HG03521 (cell line): ENCODE results near the gene ZSWIM2.
"Not testable (repeated sequence)": the region's sequence is repeated elsewhere in the genome, so short reads cannot be mapped to it uniquely, and the experiment has no call there.

ENCODE experiments used
- ATAC-seq: cut with Tn5 transposase; IDR thresholded peaks from one replicate; pipeline ENCODE4 v1.9.1; 2021; ENCODE audit warnings: mild to moderate bottlenecking, moderate library complexity; ENCODE audit not compliant: unreplicated experiment

Gene ZSWIM2

DNA sequence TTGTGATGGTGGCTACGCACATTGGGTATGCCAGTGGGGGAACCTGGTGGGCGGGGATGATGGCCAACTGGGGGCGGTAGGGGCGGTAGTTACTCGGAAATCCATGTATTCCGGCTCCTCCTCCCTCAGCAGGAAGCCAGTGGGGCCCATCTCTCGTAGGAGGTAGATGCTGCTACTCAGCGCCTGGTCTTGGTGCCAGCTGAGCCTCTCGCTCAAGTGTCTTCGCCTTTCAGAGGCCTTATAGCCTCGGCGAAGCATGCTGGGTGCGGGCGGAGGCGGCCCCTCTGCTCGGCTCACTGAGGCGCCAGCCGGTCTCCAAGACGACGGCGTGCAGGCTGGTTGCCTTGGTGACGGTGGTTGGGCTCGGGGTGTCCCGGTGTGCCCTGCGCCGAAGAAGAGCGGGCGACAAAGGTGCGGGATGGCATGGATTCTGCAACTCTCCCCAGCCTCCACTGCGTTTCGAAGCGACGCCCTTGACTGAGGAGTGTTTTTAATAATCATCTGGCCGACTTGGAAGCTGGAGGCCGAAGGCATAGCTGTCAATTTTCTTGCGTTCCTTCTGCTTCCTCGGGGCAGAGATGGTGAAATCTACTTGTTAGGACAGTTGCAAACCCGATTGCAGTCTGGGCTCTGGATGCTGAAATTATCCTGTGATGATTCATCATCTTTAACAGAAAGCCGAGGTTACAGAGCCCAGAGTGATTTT is at the start of gene ZSWIM2:
ZSWIM2 (minus strand) TSS at position 298 of the 706 bp plus-strand sequence; CDS start at position 258, 40 bp downstream.
- peak; percentile 76 for ATAC-seq

- ATAC-seq = not testable (repeated sequence)
Measured at GRCh38 chr2:186896220-186896619, 47.2 kb upstream of the ZSWIM2 start.

GRCh38 chr2:186895451-186895850 is 46.5 kb upstream of the ZSWIM2 start:
- no peak for ATAC-seq

DNA sequence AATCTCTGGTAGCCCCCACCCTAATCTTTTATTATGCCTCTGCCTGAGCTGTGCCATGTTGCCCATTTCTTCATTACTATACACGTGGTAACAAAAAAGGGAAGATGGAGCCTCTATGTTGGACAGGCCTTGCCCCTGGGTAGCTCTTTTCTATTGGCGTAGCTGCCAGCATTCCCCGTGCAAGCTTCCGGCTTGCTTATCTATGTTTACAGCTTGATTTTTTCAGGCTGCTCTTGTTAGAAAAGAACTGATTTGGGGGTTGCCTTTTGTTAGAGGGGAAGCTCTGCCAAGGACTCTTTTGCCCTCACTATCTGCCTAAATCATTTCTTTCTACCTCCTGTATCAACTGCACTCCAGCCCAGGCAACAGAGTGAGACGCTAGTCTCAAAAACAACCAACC is 45.5 kb upstream of the ZSWIM2 start:
- ATAC-seq = no peak

GRCh38 chr2:186892821-186893220 is 43.9 kb upstream of the ZSWIM2 start:
- ATAC-seq = no peak

- no peak for ATAC-seq
Measured at GRCh38 chr2:186891185-186891621, 42.2 kb upstream of the ZSWIM2 start.

GRCh38 chr2:186889101-186889879 is 40.3 kb upstream of the ZSWIM2 start:
- no peak for ATAC-seq

- no peak for ATAC-seq
Measured at GRCh38 chr2:186887107-186888090, 38.4 kb upstream of the ZSWIM2 start.

- no peak for ATAC-seq
Measured at GRCh38 chr2:186884587-186884986, 35.6 kb upstream of the ZSWIM2 start.

DNA sequence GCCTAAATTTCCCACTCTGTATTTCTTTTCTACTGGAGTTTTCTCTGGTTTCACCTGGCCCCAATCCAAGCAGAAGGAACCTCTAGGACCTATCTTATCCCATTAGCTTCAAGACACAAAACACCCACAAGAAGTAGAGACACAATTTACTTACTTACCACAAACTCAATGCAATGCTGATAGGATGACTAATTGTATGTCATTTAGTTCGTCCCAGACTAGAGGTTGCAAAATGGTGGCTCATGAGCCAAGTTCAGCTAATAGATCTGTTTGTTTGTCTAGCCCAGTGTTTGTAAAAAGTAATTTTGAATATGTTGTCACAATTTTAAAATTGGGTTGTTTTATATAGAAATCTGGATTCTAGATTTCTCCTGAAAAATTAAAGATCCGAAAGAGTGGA is 34.7 kb upstream of the ZSWIM2 start:
- ATAC-seq = no peak

DNA sequence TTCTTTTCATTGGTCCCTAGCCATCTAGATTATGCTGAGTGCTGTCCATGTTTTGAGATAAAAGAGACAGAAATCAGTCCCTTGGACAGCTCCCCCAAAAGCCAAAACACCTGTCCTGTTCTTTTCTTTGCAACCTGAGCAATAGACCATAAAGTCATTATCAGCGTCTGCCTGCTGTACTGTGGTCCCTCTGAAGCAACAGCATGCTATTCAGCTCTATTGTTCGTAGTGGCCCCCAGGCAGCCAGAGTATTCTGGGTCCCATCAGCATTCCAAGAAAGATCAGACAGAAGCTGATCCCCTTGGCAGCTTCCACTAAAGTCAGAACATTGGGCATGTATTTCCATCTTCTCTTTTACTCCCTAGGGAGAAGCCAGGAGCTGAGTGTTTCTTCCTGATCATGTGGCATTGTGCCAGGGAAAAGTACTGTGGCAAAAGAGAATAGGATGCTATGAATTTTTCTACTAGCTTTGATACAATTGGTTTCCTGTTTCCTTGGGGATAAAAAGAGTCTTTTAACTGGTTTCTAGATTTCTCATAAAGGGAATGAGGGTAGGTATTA is 33.6 kb upstream of the ZSWIM2 start:
- no peak for ATAC-seq

GRCh38 chr2:186881660-186882059 is 32.7 kb upstream of the ZSWIM2 start:
- ATAC-seq = no peak

DNA sequence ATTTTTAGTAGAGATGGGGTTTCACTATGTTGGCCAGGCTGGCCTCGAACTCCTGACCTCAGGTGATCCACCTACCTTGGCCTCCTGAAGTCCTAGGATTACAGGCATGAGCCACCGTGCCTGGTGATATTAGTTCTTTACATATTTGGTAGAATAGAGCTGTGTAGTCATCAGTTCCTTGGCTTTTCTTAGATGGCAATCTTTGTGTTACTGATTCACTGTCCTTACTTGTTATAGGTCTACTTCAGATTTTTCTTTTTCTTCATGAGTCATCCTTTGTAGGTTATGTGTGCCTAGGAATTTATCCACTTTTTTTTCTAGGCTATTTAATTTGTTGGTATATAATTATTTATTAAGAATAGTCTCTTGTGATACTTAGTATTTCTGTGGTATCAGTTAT is 30.3 kb upstream of the ZSWIM2 start:
- ATAC-seq = no peak

GRCh38 chr2:186874713-186875112 is 25.7 kb upstream of the ZSWIM2 start:
- ATAC-seq = no peak

GRCh38 chr2:186871881-186872280 is 22.9 kb upstream of the ZSWIM2 start:
- no peak for ATAC-seq

GRCh38 chr2:186868344-186868743 is 19.4 kb upstream of the ZSWIM2 start:
- no peak for ATAC-seq

GRCh38 chr2:186862869-186863709 is 14.1 kb upstream of the ZSWIM2 start:
- ATAC-seq = no peak

DNA sequence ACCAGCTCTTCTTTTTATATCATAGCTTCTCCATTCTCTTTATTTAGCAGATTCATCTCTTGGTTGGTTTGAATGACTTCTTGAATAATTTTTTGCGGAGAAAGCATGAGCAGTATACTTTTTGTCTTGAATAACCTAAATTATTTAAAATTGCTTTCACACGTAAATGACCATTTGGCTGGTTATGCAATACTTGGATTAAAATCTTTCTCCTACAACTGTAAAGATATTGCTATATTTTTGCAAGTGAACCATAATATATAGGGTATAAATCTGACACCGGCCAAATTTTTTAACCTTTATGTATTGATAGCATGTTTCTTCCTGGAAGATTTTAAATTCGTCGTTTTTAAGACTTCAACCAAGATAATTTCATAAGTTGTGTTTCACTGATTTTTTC is 6.2 kb upstream of the ZSWIM2 start:
- no peak for ATAC-seq

- no peak for ATAC-seq
Measured at GRCh38 chr2:186853951-186854350, 5.0 kb upstream of the ZSWIM2 start.

- ATAC-seq = no peak
Measured at GRCh38 chr2:186852508-186852907, 3.5 kb upstream of the ZSWIM2 start.
